ENCODE results near the gene CLIC3. TPM values are rescaled to one million over a fixed set of nuclear protein-coding genes. Genes with fewer than 3 reads are reported as not detected.
A peak's percentile ranks its signal among the peaks of the same experiment; 100 is the strongest.

The CLIC3 gene
- total RNA-seq, 4 donors from 2014 or later, result 0.36 TPM; not detected in 3

DNA sequence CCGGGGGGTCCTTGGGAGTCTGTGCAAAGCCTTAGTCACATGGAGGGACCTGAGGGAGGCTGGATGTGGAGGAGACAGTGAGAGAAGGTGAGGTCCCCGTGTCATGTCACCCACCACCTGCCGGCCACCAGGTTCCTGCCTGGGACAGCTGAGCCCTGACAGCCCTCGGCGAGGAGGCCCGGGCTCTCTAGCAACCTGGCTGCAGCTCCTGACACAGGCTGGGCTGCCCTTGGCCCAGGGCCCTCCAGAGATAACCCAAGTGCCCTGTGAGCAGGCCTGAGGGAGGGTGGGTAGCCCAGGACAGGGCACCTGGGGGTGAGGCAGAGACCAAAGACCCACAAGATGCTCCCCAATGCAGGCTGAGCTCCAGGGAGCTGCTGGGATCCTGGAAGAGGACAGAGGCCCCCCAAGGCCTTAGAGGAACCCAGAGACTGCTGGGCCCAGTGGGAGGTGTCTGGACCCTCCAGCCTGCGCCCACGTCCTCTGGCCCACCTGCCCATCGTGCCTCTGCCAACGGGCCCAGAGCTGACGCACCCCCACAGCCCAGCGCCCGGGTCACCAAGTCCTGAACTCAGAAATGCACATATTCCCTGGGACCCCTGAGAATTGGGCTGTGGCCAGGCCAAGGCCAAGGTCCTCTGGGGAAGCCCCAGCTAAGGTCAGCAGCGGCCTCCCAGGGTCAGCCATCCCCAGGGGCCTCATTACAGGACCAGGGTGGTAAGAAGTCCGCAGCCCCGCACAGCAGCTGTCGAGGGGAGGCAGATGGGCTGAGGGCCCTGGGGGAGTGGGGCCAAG lies 27.8 kb downstream of the CLIC3 start:
- in situ Hi-C loops (cut with MboI; ENCODE audit: low sequenced_read_pairs in 4 of 4) (no loop called here), intact Hi-C loops (cut with DNase I; ENCODE audit: low total_unique reads) (no loop called here)
- TF ChIP-seq POLR2A (IDR thresholded peaks at IDR 0.05), result no peak
- TF ChIP-seq, protein P1, sequence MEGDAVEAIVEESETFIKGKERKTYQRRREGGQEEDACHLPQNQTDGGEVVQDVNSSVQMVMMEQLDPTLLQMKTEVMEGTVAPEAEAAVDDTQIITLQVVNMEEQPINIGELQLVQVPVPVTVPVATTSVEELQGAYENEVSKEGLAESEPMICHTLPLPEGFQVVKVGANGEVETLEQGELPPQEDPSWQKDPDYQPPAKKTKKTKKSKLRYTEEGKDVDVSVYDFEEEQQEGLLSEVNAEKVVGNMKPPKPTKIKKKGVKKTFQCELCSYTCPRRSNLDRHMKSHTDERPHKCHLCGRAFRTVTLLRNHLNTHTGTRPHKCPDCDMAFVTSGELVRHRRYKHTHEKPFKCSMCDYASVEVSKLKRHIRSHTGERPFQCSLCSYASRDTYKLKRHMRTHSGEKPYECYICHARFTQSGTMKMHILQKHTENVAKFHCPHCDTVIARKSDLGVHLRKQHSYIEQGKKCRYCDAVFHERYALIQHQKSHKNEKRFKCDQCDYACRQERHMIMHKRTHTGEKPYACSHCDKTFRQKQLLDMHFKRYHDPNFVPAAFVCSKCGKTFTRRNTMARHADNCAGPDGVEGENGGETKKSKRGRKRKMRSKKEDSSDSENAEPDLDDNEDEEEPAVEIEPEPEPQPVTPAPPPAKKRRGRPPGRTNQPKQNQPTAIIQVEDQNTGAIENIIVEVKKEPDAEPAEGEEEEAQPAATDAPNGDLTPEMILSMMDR (IDR thresholded peaks at IDR 0.05 in 4 of 5, conservative IDR thresholded peaks at IDR 0.05 in 1 of 5), result no peak
- Histone ChIP-seq H3K36me3 (no peaks in the 10 kb centered on the region), H3K9me3 (no peaks in the 10 kb centered on the region), H3K4me1 (no peaks in the 10 kb centered on the region), H3K4me3 (no peak overlapping the region), H3K27ac (no peak overlapping the region), H3K27me3 (peaks cover 0 to 6% (median 0%) of the 10 kb centered on the region in 3 donors)
- DNase-seq (no peak), ATAC-seq (no peak)

DNA sequence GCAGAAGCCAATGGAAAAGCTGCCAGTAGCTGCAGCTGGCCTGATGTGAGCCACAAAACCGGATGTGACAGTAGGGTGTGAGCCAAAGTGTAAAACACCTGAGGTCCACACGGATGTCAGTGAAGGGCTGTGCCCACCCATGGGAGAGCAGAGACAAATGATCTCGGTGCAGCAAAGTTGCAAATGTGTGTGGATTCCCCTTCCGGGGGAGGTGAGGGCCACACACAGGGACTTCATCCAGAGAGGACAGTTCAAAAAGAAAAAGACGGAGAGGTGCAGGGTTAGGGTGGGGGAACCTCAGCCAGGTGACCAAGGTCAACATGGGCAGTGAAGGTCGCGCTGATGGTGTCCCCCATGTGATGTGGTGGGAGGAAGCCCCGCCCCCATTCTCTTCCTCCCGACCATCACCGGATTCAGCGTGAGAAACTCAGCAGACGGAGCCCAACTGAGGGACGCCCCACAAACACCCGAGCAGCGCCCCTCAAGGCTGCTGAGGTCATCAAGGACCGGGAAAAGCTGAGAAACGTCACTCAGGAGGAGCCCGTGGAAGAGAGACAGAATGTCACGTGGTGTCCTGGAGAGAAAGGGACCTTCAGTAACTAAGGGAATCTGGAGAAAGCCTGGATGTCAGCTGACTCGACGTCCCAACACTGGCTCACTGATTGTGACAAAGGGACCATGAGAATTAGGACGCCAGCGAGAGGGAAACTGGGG lies 30.4 kb downstream of the CLIC3 start:
- intact Hi-C loops (cut with DNase I; ENCODE audit: low total_unique reads), result no loop called here

DNA sequence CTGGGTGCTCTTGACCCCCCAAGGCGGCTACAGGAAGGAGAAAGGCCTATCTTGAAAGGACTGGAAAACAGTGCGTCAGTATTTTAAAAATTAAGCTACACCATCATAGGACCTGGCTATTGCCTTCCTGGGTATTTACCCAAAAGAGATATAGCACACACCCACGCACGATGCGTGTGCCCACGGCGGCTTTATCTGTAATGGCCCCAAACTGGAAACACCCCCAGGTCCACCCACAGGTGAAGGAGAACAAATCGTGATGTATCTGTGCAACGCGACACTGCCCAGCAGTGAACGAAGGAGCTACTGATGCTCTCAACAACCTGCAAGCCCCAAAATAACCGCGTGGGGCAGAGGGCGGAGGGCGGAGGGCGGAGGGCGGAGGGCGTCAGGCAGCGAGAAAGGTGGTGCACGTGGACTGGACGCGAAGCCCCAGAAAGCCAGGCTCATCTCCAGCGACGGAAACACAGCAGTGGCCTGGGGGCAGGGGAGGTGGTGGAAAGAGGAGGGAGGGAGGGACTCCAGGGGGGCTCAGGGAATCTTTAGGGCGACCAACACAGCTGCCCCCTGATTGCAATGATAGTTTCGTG lies 31.4 kb downstream of the CLIC3 start:
- Histone ChIP-seq H3K27me3 (peaks cover 0 to 6% (median 0%) of the 10 kb centered on the region in 3 donors), H3K4me3 (no peak overlapping the region), H3K4me1 (no peaks in the 10 kb centered on the region), H3K27ac (no peak overlapping the region), H3K36me3 (no peaks in the 10 kb centered on the region), H3K9me3 (no peaks in the 10 kb centered on the region)
- in situ Hi-C loops (cut with MboI; ENCODE audit: low sequenced_read_pairs in 4 of 4), result no loop called here
- no peak for TF ChIP-seq POLR2A (IDR thresholded peaks at IDR 0.05)
- TF ChIP-seq, protein P1 (IDR thresholded peaks at IDR 0.05 in 4 of 5, conservative IDR thresholded peaks at IDR 0.05 in 1 of 5), result no peak
- no peak for ATAC-seq
- intact Hi-C loops (cut with DNase I; ENCODE audit: low total_unique reads), result no loop called here
- no peak for DNase-seq

More for the DNA sequence above, 30.4 kb downstream of the CLIC3 start:
- Histone ChIP-seq H3K27ac (no peak overlapping the region), H3K4me1 (no peaks in the 10 kb centered on the region), H3K36me3 (no peaks in the 10 kb centered on the region), H3K4me3 (no peak overlapping the region), H3K9me3 (no peaks in the 10 kb centered on the region), H3K27me3 (peaks cover 0 to 6% (median 0%) of the 10 kb centered on the region in 3 donors)
- TF ChIP-seq, protein P1 (IDR thresholded peaks at IDR 0.05 in 4 of 5, conservative IDR thresholded peaks at IDR 0.05 in 1 of 5), result no peak
- no peak for TF ChIP-seq POLR2A (IDR thresholded peaks at IDR 0.05)
- peak in 1 of 2 donors; percentile 48 for ATAC-seq
- no peak for DNase-seq
- in situ Hi-C loops (cut with MboI; ENCODE audit: low sequenced_read_pairs in 4 of 4), result no loop called here

DNA sequence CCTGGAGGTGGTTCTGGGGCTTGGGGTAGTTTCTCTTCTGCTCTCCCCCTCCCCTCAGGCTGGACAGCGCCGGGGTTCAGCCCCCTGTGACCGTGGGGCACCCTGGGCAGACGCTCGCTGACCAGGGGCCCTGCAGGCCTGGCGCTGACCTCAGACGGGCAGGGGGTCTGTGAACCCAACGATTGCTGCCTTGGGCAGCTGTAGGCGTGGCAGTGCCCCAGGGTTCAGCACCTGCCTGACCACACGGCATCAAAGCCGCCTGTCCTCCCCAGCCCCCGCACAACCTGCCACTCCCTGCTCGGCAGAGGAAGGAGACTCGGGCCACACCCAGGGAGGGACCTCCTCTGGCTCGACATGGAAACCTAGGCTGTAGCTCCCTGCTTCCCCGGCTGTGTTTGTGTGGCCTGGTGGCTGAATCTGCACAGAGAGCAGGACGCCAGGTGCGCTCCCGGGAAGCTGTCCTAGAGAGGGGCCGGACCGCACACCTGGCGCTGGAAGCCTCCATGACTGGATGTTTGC lies 32.1 kb downstream of the CLIC3 start:
- DNase-seq (no peak), ATAC-seq (no peak)
- Histone ChIP-seq H3K27ac (no peak overlapping the region), H3K9me3 (no peaks in the 10 kb centered on the region), H3K4me1 (no peaks in the 10 kb centered on the region), H3K27me3 (peaks cover 0 to 6% (median 0%) of the 10 kb centered on the region in 3 donors), H3K36me3 (no peaks in the 10 kb centered on the region), H3K4me3 (no peak overlapping the region)
- no peak for TF ChIP-seq POLR2A (IDR thresholded peaks at IDR 0.05)
- TF ChIP-seq, protein P1 (IDR thresholded peaks at IDR 0.05 in 4 of 5, conservative IDR thresholded peaks at IDR 0.05 in 1 of 5), result no peak
- in situ Hi-C loops (cut with MboI; ENCODE audit: low sequenced_read_pairs in 4 of 4) (no loop called here), intact Hi-C loops (cut with DNase I; ENCODE audit: low total_unique reads) (no loop called here)
